Measurements from ENCODE around the gene ERLIN1.

ERLIN1 gene

GRCh38 chr10:100173035-100173434, 12.8 kb downstream of the ERLIN1 start:
- no peak for FAIRE-seq
- DNase-seq (ENCODE audit: insufficient read length, low spot score), result no peak

- FAIRE-seq (no peak), DNase-seq (ENCODE audit: insufficient read length, low spot score) (no peak)
These were observed 13.5 kb downstream of the ERLIN1 start for GRCh38 chr10:100172349-100172748.

GRCh38 chr10:100168313-100168643, 17.6 kb downstream of the ERLIN1 start:
- DNase-seq (ENCODE audit: insufficient read length, low spot score), result no peak
- FAIRE-seq, result no peak

- FAIRE-seq (no peak), DNase-seq (ENCODE audit: insufficient read length, low spot score) (no peak)
These were observed 18.1 kb downstream of the ERLIN1 start for GRCh38 chr10:100167553-100168312.

- no peak for FAIRE-seq
- DNase-seq (ENCODE audit: insufficient read length, low spot score), result no peak
These were observed 21.9 kb downstream of the ERLIN1 start for GRCh38 chr10:100163704-100164621.

- FAIRE-seq (no peak), DNase-seq (ENCODE audit: insufficient read length, low spot score) (no peak)
These were observed 23.1 kb downstream of the ERLIN1 start for GRCh38 chr10:100162696-100163095.

GRCh38 chr10:100158044-100158805, 27.6 kb downstream of the ERLIN1 start:
- DNase-seq (ENCODE audit: insufficient read length, low spot score) (no peak), FAIRE-seq (no peak)

GRCh38 chr10:100157156-100157555, 28.7 kb downstream of the ERLIN1 start:
- FAIRE-seq, result no peak

GRCh38 chr10:100155936-100156335, 29.9 kb downstream of the ERLIN1 start:
- FAIRE-seq (no peak), DNase-seq (ENCODE audit: insufficient read length, low spot score) (no peak)

More at GRCh38 chr10:100157156-100157555, 28.7 kb downstream of the ERLIN1 start:
- DNase-seq (ENCODE audit: insufficient read length, low spot score), result no peak

GRCh38 chr10:100154666-100155065, 31.2 kb downstream of the ERLIN1 start:
- no peak for FAIRE-seq

GRCh38 chr10:100153239-100153825, 32.5 kb downstream of the ERLIN1 start:
- FAIRE-seq, result no peak
- no peak for DNase-seq (ENCODE audit: insufficient read length, low spot score)

More at GRCh38 chr10:100154666-100155065, 31.2 kb downstream of the ERLIN1 start:
- no peak for DNase-seq (ENCODE audit: insufficient read length, low spot score)

- DNase-seq (ENCODE audit: insufficient read length, low spot score), result no peak
- no peak for FAIRE-seq
These were observed 34.0 kb downstream of the ERLIN1 start for GRCh38 chr10:100151723-100152300.

GRCh38 chr10:100148353-100149211, 37.2 kb downstream of the ERLIN1 start:
- FAIRE-seq (peak; percentile 20), DNase-seq (ENCODE audit: insufficient read length, low spot score) (no peak)

- FAIRE-seq, result no peak
- DNase-seq (ENCODE audit: insufficient read length, low spot score), result no peak
These were observed 38.8 kb downstream of the ERLIN1 start for GRCh38 chr10:100146875-100147650.

GRCh38 chr10:100146398-100146797, 39.4 kb downstream of the ERLIN1 start:
- FAIRE-seq (no peak), DNase-seq (ENCODE audit: insufficient read length, low spot score) (no peak)

- DNase-seq (ENCODE audit: insufficient read length, low spot score) (no peak), FAIRE-seq (no peak)
These were observed 42.1 kb downstream of the ERLIN1 start for GRCh38 chr10:100143756-100144155.

- DNase-seq (ENCODE audit: insufficient read length, low spot score) (no peak), FAIRE-seq (no peak)
These were observed 44.3 kb downstream of the ERLIN1 start for GRCh38 chr10:100141446-100142087.

GRCh38 chr10:100140070-100140469, 45.8 kb downstream of the ERLIN1 start:
- FAIRE-seq (no peak), DNase-seq (ENCODE audit: insufficient read length, low spot score) (no peak)

Measured in HTR-8/SVneo (cell line).